OCI-LY3 (cell line): ENCODE data around the gene RFK.

Source experiments
- CTCF ChIP-seq: fragments of 200-600, 300-600 bp; sonication (generic); IDR thresholded peaks from 2 replicates; pipeline ENCODE4 v1.5.1; 2014; ENCODE audit warnings: antibody characterized with exemption, low read length, low read depth
- EZH2phosphoT487 ChIP-seq: fragments of 200-600 bp; shearing (Covaris generic); IDR thresholded peaks from 2 replicates; pipeline ENCODE4 v1.6.1; 2018; ENCODE audit warnings: antibody characterized with exemption, mixed run types, low read depth

GRCh38 chr9:76401176-76401575 lies 7.0 kb upstream of the RFK start:
- TF ChIP-seq CTCF (no peak), EZH2phosphoT487 (no peak)
